Osteoblast (primary cell): ENCODE results near the gene C2CD4D. TPM values are rescaled to one million over a fixed set of nuclear protein-coding genes. Genes with fewer than 3 reads are reported as not detected.

Source experiments
- DNase-seq: peaks from one replicate; pipeline ENCODE4 v3.0.0; 2011; ENCODE audit warnings: low spot score, mixed read lengths; ENCODE audit not compliant: insufficient read length; ENCODE audit errors: missing footprints
- H2AFZ ChIP-seq: 2 replicates; pipeline ENCODE4 v1.6.0; 2011; ENCODE audit warnings: mild to moderate bottlenecking, low read length
- H3K27ac ChIP-seq: 2 replicates; pipeline ENCODE4 v1.5.1; 2011; ENCODE audit warnings: mild to moderate bottlenecking, low read depth, low read length, moderate library complexity
- H3K27me3 ChIP-seq: 2 replicates; pipeline ENCODE4 v1.6.0; 2012; ENCODE audit warnings: mild to moderate bottlenecking, control low read depth, inconsistent platforms, low read length, moderate library complexity; ENCODE audit not compliant: insufficient read depth
- H3K36me3 ChIP-seq: 2 replicates; pipeline ENCODE4 v1.5.1; 2011; ENCODE audit warnings: mild to moderate bottlenecking, low read length, control low read depth, moderate library complexity; ENCODE audit not compliant: insufficient read depth
- H3K4me1 ChIP-seq: 2 replicates; pipeline ENCODE4 v1.5.1; 2011; ENCODE audit warnings: mild to moderate bottlenecking, low read length, control low read depth, moderate library complexity; ENCODE audit not compliant: insufficient read depth
- H3K4me2 ChIP-seq: 2 replicates; pipeline ENCODE4 v1.6.0; 2011; ENCODE audit warnings: mild to moderate bottlenecking, low read length; ENCODE audit not compliant: insufficient read depth
- H3K4me3 ChIP-seq: fragments of 200-600 bp; sonication (generic); 3 replicates; pipeline ENCODE4 v1.5.1; 2012; ENCODE audit warnings: mild to moderate bottlenecking, low read length, inconsistent platforms; ENCODE audit not compliant: insufficient read depth
- H3K79me2 ChIP-seq: 2 replicates; pipeline ENCODE4 v1.6.0; 2012; ENCODE audit warnings: mild to moderate bottlenecking, low read length, control low read depth, inconsistent platforms; ENCODE audit not compliant: insufficient read depth
- H3K9me3 ChIP-seq: 2 replicates; pipeline ENCODE4 v1.5.1; 2011; ENCODE audit warnings: low read depth, low read length, control low read depth
- H4K20me1 ChIP-seq: 2 replicates; pipeline ENCODE4 v1.6.0; 2012; ENCODE audit warnings: mild to moderate bottlenecking, low read length, control low read depth; ENCODE audit not compliant: insufficient read depth
- CTCF ChIP-seq: IDR thresholded peaks from 2 replicates; pipeline ENCODE4 v1.5.1; 2011; ENCODE audit warnings: mild to moderate bottlenecking, low read depth, low read length, moderate library complexity; ENCODE audit errors: extremely low read depth
- total RNA-seq: library from RNA; depleted of rRNA; stranded (reverse); fragments of >200 nt; gene quantifications from 2 replicates; pipeline ENCODE4 v1.2.3, GENCODE V29; 2012

The C2CD4D gene
- total RNA-seq, 1 donor, result not detected

DNA sequence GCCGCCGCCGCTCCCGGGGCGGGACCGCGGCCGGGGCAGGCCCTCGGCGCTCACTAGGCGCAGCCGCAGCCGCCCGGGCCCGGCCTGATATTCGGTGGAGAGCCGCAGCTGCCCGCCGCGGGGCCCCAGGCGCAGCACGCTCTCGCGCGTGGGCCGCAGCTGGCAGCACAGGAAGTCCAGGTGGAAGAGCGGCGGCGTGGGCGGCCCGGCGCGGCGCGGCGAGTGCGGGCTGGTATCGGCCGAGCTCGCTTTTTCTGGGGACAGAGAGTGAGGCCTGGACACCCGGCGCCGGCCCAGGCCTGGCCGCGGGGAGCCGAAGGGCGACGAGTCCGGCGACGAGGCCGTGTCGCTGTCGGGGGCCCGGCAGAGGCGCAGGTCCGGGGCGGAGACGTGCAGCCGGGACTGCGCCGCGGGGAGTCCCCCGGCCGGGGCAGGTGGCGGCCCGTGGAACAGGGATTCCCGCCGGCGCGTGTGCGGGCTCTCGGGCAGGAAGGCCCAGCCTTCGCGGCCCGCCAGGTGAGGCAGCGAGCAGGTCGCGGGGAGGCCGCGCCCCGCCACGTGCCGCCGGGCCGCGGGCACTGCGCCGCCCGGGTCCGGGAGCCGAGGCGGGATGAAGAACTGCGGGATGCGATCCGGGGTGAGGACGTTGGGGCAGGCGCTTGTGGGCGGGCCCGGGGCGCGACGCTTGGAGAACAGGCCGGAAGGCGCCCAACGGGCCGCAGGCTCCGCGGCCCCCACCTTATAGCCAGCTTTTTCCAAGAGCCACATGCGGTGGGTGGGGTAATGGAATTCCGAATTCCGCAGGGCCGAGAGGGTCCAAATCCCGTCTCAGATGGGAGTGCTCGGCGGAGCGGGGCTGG lies 1.2 kb downstream of the C2CD4D start:
- H2AFZ ChIP-seq, result no peak overlapping the region
- H3K27ac ChIP-seq, result no peak overlapping the region
- no peaks in the 10 kb centered on the region for H3K36me3 ChIP-seq
- H4K20me1 ChIP-seq, result peaks cover 3% of the 10 kb centered on the region
- DNase-seq, result peak; percentile 93
- H3K79me2 ChIP-seq, result no peaks in the 10 kb centered on the region
- peaks cover 26% of the 10 kb centered on the region for H3K4me1 ChIP-seq
- H3K9me3 ChIP-seq, result no peaks in the 10 kb centered on the region
- no peak for TF ChIP-seq CTCF
- peak overlapping the region; percentile 9 for H3K4me2 ChIP-seq
- H3K4me3 ChIP-seq, result peak overlapping the region; percentile 22
- peaks cover 48% of the 10 kb centered on the region for H3K27me3 ChIP-seq

GRCh38 chr1:151837884-151838221 lies 1.8 kb downstream of the C2CD4D start:
- TF ChIP-seq CTCF, result no peak
- no peak for DNase-seq
- Histone ChIP-seq H2AFZ (no peak overlapping the region), H3K36me3 (no peaks in the 10 kb centered on the region), H3K4me2 (no peak overlapping the region), H3K9me3 (no peaks in the 10 kb centered on the region), H3K27me3 (peaks cover 48% of the 10 kb centered on the region), H3K79me2 (no peaks in the 10 kb centered on the region), H3K4me3 (no peak overlapping the region), H3K27ac (no peak overlapping the region), H4K20me1 (peaks cover 3% of the 10 kb centered on the region), H3K4me1 (peaks cover 26% of the 10 kb centered on the region)

GRCh38 chr1:151837197-151837596 lies 2.4 kb downstream of the C2CD4D start:
- no peaks in the 10 kb centered on the region for H3K9me3 ChIP-seq
- no peak overlapping the region for H2AFZ ChIP-seq
- H3K79me2 ChIP-seq, result no peaks in the 10 kb centered on the region
- DNase-seq, result no peak
- no peaks in the 10 kb centered on the region for H3K36me3 ChIP-seq
- H3K4me1 ChIP-seq, result peaks cover 26% of the 10 kb centered on the region
- peaks cover 49% of the 10 kb centered on the region for H3K27me3 ChIP-seq
- TF ChIP-seq CTCF, result no peak
- H4K20me1 ChIP-seq, result peaks cover 3% of the 10 kb centered on the region
- no peak overlapping the region for H3K4me3 ChIP-seq
- no peak overlapping the region for H3K4me2 ChIP-seq
- H3K27ac ChIP-seq, result no peak overlapping the region

GRCh38 chr1:151835596-151835995 lies 4.0 kb downstream of the C2CD4D start:
- Histone ChIP-seq H3K27ac (no peak overlapping the region), H3K4me3 (no peak overlapping the region), H2AFZ (no peak overlapping the region), H3K4me2 (no peak overlapping the region), H3K36me3 (no peaks in the 10 kb centered on the region), H3K4me1 (peaks cover 16% of the 10 kb centered on the region), H3K27me3 (peaks cover 51% of the 10 kb centered on the region), H3K9me3 (no peaks in the 10 kb centered on the region), H4K20me1 (peaks cover 3% of the 10 kb centered on the region), H3K79me2 (no peaks in the 10 kb centered on the region)
- no peak for TF ChIP-seq CTCF
- no peak for DNase-seq
